ENCODE data around the gene CLRN1.

GRCh38 chr3:150975992-150976368 is 3.5 kb upstream of the CLRN1 start:
- TF ChIP-seq POLR2AphosphoS5 (IDR thresholded peaks at IDR 0.05; ENCODE audit: low read depth): no peak
- no peak for TF ChIP-seq CTCF (conservative IDR thresholded peaks at IDR 0.05; ENCODE audit: low read depth in 2 of 2)
- no peak for TF ChIP-seq CREB1 (CRISPR knock-in tag; IDR thresholded peaks at IDR 0.05; ENCODE audit: low read depth)
- no peak for TF ChIP-seq STAT1 (IDR thresholded peaks at IDR 0.05; ENCODE audit: unreplicated experiment)
- TF ChIP-seq ZNF331 (CRISPR knock-in tag; IDR thresholded peaks at IDR 0.05; ENCODE audit: low read depth): no peak
- TF ChIP-seq EZH2phosphoT487 (IDR thresholded peaks at IDR 0.05; ENCODE audit: unreplicated experiment): no peak
- no peak for TF ChIP-seq EZH2 (IDR thresholded peaks at IDR 0.05; ENCODE audit: low read depth, unreplicated experiment)
- TF ChIP-seq REST (IDR thresholded peaks at IDR 0.05; ENCODE audit: unreplicated experiment): no peak
- no peak for TF ChIP-seq ETS1 (IDR thresholded peaks at IDR 0.05)
- TF ChIP-seq JUNB (IDR thresholded peaks at IDR 0.05; ENCODE audit: unreplicated experiment): no peak
- TF ChIP-seq ZNF462 (CRISPR knock-in tag; IDR thresholded peaks at IDR 0.05): no peak
- TF ChIP-seq NANOG (IDR thresholded peaks at IDR 0.05; ENCODE audit: borderline replicate concordance): no peak
- TF ChIP-seq ZNF114 (CRISPR knock-in tag; IDR thresholded peaks at IDR 0.05): no peak
